SK-N-SH (cell line): Measurements from ENCODE around the gene BTN1A1. TPM values are rescaled to one million over a fixed set of nuclear protein-coding genes. Genes with fewer than 3 reads are reported as not detected.

Experiments used
- CTCF ChIA-PET: fragments of 300-600, 350-600 bp; formaldehyde crosslinking; extraction: SDS; loops from one replicate; lab custom pipeline; 2021; lab: Yijun Ruan, JAX
- POLR2A ChIA-PET: fragments of 350-600 bp; sonication (Branson Sonifier 250); formaldehyde crosslinking; extraction: SDS; loops from one replicate; lab custom pipeline; 2020; ENCODE audit warnings: antibody characterized with exemption, inconsistent platforms; lab: Yijun Ruan, JAX
- DNase-seq: peaks from one replicate; pipeline ENCODE4 v3.0.0; 2012
- H2AFZ ChIP-seq: fragments of 200-600 bp; sonication (generic); 2 replicates; pipeline ENCODE4 v1.8.1; 2016; ENCODE audit warnings: antibody characterized with exemption, mild to moderate bottlenecking, low read depth
- H3F3A ChIP-seq: fragments of 200-600 bp; sonication (generic); replicated peaks from 2 replicates; pipeline ENCODE3; 2016; ENCODE audit warnings: antibody characterized with exemption, mild to moderate bottlenecking; ENCODE audit not compliant: insufficient read depth
- H3K27ac ChIP-seq, 2 experiments: fragments of 200-500 bp in 1 of 2; fragments of 200-600 bp in 1 of 2; sonication (Bioruptor generic) in 1 of 2; sonication (generic), shearing (Covaris generic) in 1 of 2; 2 replicates each; pipeline versions ENCODE4 v1.5.1 to v1.6.1; 2014 to 2016; ENCODE audit warnings: low read depth in 2 of 2, inconsistent platforms in 1 of 2, low read length in 1 of 2, mild to moderate bottlenecking in 1 of 2, mixed read lengths in 1 of 2
- H3K27me3 ChIP-seq: fragments of 200-600 bp; sonication (generic), shearing (Covaris generic); 2 replicates; pipeline ENCODE4 v1.6.1; 2016; ENCODE audit warnings: mixed run types; ENCODE audit not compliant: insufficient read depth
- H3K36me3 ChIP-seq, 2 experiments: fragments of 200-500 bp in 1 of 2; fragments of 200-600 bp in 1 of 2; sonication (Bioruptor generic) in 1 of 2; sonication (generic) in 1 of 2; replicated peaks in 1 of 2; 2 replicates each; pipeline versions ENCODE3 to v1.5.1; 2014 to 2016; ENCODE audit warnings: low read length in 1 of 2, mild to moderate bottlenecking in 1 of 2; ENCODE audit not compliant: insufficient read depth in 2 of 2, control insufficient read depth in 1 of 2
- H3K4me1 ChIP-seq, 2 experiments: fragments of 200-500 bp in 1 of 2; fragments of 200-600 bp in 1 of 2; sonication (Bioruptor generic) in 1 of 2; sonication (generic), shearing (Covaris generic) in 1 of 2; 2 replicates each; pipeline versions ENCODE4 v1.5.1 to v1.6.1; 2014 to 2016; ENCODE audit warnings: low read depth in 1 of 2, low read length in 1 of 2, mixed run types in 1 of 2; ENCODE audit not compliant: insufficient read depth in 2 of 2, control insufficient read depth in 1 of 2
- H3K4me2 ChIP-seq: fragments of 200-600 bp; sonication (generic), shearing (Covaris generic); 2 replicates; pipeline ENCODE4 v1.6.1; 2017; ENCODE audit warnings: mixed run types
- H3K4me3 ChIP-seq, 2 experiments: fragments of 200-500 bp in 1 of 2; fragments of 200-600 bp in 1 of 2; sonication (Bioruptor generic) in 1 of 2; sonication (generic), shearing (Covaris generic) in 1 of 2; 2 replicates each; pipeline versions ENCODE4 v1.5.1 to v1.8.1; 2014 to 2016; ENCODE audit warnings: low read depth in 2 of 2, inconsistent platforms in 1 of 2, low read length in 1 of 2, mild to moderate bottlenecking in 1 of 2, mixed read lengths in 1 of 2, moderate library complexity in 1 of 2
- H3K79me2 ChIP-seq: fragments of 200-600 bp; sonication (generic); 2 replicates; pipeline ENCODE4 v1.8.1; 2017; ENCODE audit warnings: mild to moderate bottlenecking; ENCODE audit not compliant: insufficient read depth
- H3K9ac ChIP-seq: fragments of 200-600 bp; sonication (generic); 2 replicates; pipeline ENCODE4 v1.6.1; 2017; ENCODE audit warnings: mixed run types
- H3K9me2 ChIP-seq: fragments of 200-600 bp; sonication (generic); 2 replicates; pipeline ENCODE4 v1.6.1; 2017; ENCODE audit warnings: mixed run types
- H3K9me3 ChIP-seq: fragments of 200-600 bp; sonication (generic); 2 replicates; pipeline ENCODE4 v1.6.1; 2017; ENCODE audit warnings: mixed run types, mild to moderate bottlenecking, moderate library complexity
- H4K20me1 ChIP-seq: fragments of 200-600 bp; sonication (generic); 2 replicates; pipeline ENCODE4 v1.6.1; 2017; ENCODE audit warnings: mild to moderate bottlenecking, mixed run types; ENCODE audit not compliant: insufficient read depth
- ELF1 ChIP-seq: IDR thresholded peaks from 2 replicates; pipeline ENCODE4 v1.4.0; 2012
- FOSL2 ChIP-seq: IDR thresholded peaks from 2 replicates; pipeline ENCODE4 v1.4.0; 2012; ENCODE audit warnings: low read depth, mild to moderate bottlenecking, moderate library complexity, borderline replicate concordance
- FOXJ3 ChIP-seq: sonication (generic); formaldehyde crosslinking; IDR thresholded peaks from 2 replicates; pipeline ENCODE4 v1.5.1; 2020; ENCODE audit warnings: mild to moderate bottlenecking, missing genetic modification reagents
- FOXM1 ChIP-seq: IDR thresholded peaks from 2 replicates; pipeline ENCODE4 v1.4.0; 2012; ENCODE audit warnings: low read depth, mild to moderate bottlenecking
- GATA2 ChIP-seq: sonication (generic); formaldehyde crosslinking; IDR thresholded peaks from 2 replicates; pipeline ENCODE4 v1.5.0; 2020; ENCODE audit warnings: mild to moderate bottlenecking, missing genetic modification reagents
- JUND ChIP-seq: IDR thresholded peaks from 2 replicates; pipeline ENCODE4 v1.4.0; 2012
- MAX ChIP-seq: IDR thresholded peaks from 2 replicates; pipeline ENCODE4 v1.4.0; 2012; ENCODE audit warnings: low read depth
- NRF1 ChIP-seq: IDR thresholded peaks from 2 replicates; pipeline ENCODE4 v1.6.1; 2012; ENCODE audit warnings: low read depth, mild to moderate bottlenecking, low read length
- PBX3 ChIP-seq: IDR thresholded peaks from 2 replicates; pipeline ENCODE4; 2012
- REST ChIP-seq: IDR thresholded peaks from 2 replicates; pipeline ENCODE4 v1.6.1; 2012; ENCODE audit warnings: mild to moderate bottlenecking, low read depth, low read length, moderate library complexity
- SIN3A ChIP-seq: IDR thresholded peaks from 2 replicates; pipeline ENCODE4 v1.6.1; 2012; ENCODE audit warnings: low read depth, mild to moderate bottlenecking, low read length, moderate library complexity, borderline replicate concordance
- SMC3 ChIP-seq: IDR thresholded peaks from 2 replicates; pipeline ENCODE4 v1.6.1; 2012; ENCODE audit warnings: low read depth, low read length, improper control_type of control experiment
- TAF1 ChIP-seq: IDR thresholded peaks from 2 replicates; pipeline ENCODE4 v1.6.1; 2012; ENCODE audit warnings: low read depth, mild to moderate bottlenecking, low read length, moderate library complexity, borderline replicate concordance
- TCF12 ChIP-seq: IDR thresholded peaks from 2 replicates; pipeline ENCODE4 v1.4.0; 2012
- TEAD4 ChIP-seq: IDR thresholded peaks from 2 replicates; pipeline ENCODE4 v1.4.0; 2012; ENCODE audit warnings: mild to moderate bottlenecking, borderline replicate concordance; ENCODE audit not compliant: insufficient read depth
- USF1 ChIP-seq: IDR thresholded peaks from 2 replicates; pipeline ENCODE4 v1.4.0; 2012; ENCODE audit warnings: low read depth, borderline replicate concordance
- WGBS: methylation state at CpG from one replicate; pipeline ENCODE4 v1.1.6; 2017; ENCODE audit warnings: low lambda C conversion rate; 5-methylcytosine and 5-hydroxymethylcytosine counted together
- polyA plus RNA-seq, 3 experiments: library from polyadenylated mRNA; depleted of rRNA; stranded (reverse); fragments of >200 nt; gene quantifications; 2 replicates each; pipeline ENCODE4 v1.2.3, GENCODE V29; 2012

The BTN1A1 gene
- polyA plus RNA-seq, 1 of the 3 experiments (the other 2 are of a cell fraction): not detected

GRCh38 chr6:26534681-26535465, 34.8 kb downstream of the BTN1A1 start:
- H3K4me3 ChIP-seq: no peak overlapping the region
- H3K36me3 ChIP-seq: no peaks in the 10 kb centered on the region
- no peaks in the 10 kb centered on the region for H3K27me3 ChIP-seq
- WGBS: 89% methylated on average over 6 of the region's 6 CpGs
- H3K4me2 ChIP-seq: no peak overlapping the region
- no peaks in the 10 kb centered on the region for H3K9me2 ChIP-seq
- peaks cover 11 to 16% of the 10 kb centered on the region in 2 experiments for H3K4me1 ChIP-seq
- no peak overlapping the region for H3K27ac ChIP-seq
- no peaks in the 10 kb centered on the region for H3K9me3 ChIP-seq
- H3K9ac ChIP-seq: no peak overlapping the region
- peaks cover 47% of the 10 kb centered on the region for H3F3A ChIP-seq
- CTCF ChIA-PET: interaction anchor here (4.9 kb wide), 1 partner anchor 193 kb away, joined by 21 read pairs; no protein-coding TSS in a partner anchor
- no peaks in the 10 kb centered on the region for H4K20me1 ChIP-seq
- no peak for DNase-seq
- no peak for TF ChIP-seq ELF1
- TF ChIP-seq SIN3A: no peak
- TF ChIP-seq MAX: no peak
- TF ChIP-seq NRF1: no peak
- TF ChIP-seq GATA2 (CRISPR knock-in tag): no peak
- no peak for TF ChIP-seq JUND
- TF ChIP-seq FOSL2: no peak
- TF ChIP-seq TCF12: no peak
- no peak for TF ChIP-seq FOXJ3 (CRISPR knock-in tag)
- TF ChIP-seq FOXM1: no peak
- no peak for TF ChIP-seq REST
- TF ChIP-seq TEAD4: no peak
- TF ChIP-seq PBX3: no peak
- no peak for TF ChIP-seq USF1
- TF ChIP-seq SMC3: no peak
- TF ChIP-seq TAF1: no peak
- POLR2A ChIA-PET: interaction anchor here (1.1 kb wide), 1 partner anchor 262 kb away, joined by 3 read pairs; no protein-coding TSS in a partner anchor
- peaks cover 16% of the 10 kb centered on the region for H3K79me2 ChIP-seq
- no peak overlapping the region for H2AFZ ChIP-seq
